AG04449 (cell line): Measurements from ENCODE around the gene PLEKHH1.

Experiments used
- CTCF ChIA-PET: fragments of 350-600 bp; formaldehyde crosslinking; extraction: SDS; loops from one replicate; lab custom pipeline; 2021; ENCODE audit warnings: antibody characterized with exemption; lab: Yijun Ruan, JAX
- POLR2A ChIA-PET: fragments of 400-600, 350-600 bp; formaldehyde crosslinking; extraction: SDS; loops from one replicate; lab custom pipeline; 2020; ENCODE audit warnings: antibody characterized with exemption, inconsistent platforms; lab: Yijun Ruan, JAX
- DNase-seq: peaks from one replicate; pipeline ENCODE4 v3.0.0-alpha.2; 2010; ENCODE audit warnings: low read depth, low spot score
- H3K4me3 ChIP-seq: 2 replicates; pipeline ENCODE4 v1.5.1; 2011; ENCODE audit warnings: low read depth, mild to moderate bottlenecking, control low read depth, low read length
- TF ChIP-seq, protein P1 (sequence below): IDR thresholded peaks from one replicate; pipeline ENCODE4 v1.5.1; 2011; ENCODE audit warnings: mild to moderate bottlenecking, moderate library complexity, low read length, control low read depth, inconsistent platforms; ENCODE audit not compliant: insufficient read depth; ENCODE audit errors: missing control alignments

The PLEKHH1 gene

DNA sequence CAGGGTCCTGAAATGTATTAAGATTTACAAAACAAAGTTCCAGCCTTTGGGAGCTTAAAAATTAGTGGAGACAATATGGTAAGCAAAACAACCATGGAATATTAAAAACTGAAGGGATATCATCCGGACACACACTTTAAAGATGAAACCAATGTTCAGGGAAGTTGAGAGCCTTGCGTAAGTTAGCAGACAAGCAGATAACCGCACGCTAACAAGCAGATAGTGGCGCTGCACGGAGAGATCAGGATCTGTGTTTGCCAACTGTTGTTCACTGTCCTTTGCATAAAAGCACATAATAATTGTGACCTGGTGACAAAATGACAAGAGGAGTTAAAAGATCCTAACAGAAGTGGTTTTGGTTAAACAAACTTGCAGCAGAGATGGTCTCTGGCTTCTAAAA, 30.2 kb upstream of the PLEKHH1 start:
- H3K4me3 ChIP-seq, result no peak overlapping the region
- DNase-seq, result no peak
- POLR2A ChIA-PET, result no interaction called here
- CTCF ChIA-PET, result no interaction called here
- TF ChIP-seq, protein P1, sequence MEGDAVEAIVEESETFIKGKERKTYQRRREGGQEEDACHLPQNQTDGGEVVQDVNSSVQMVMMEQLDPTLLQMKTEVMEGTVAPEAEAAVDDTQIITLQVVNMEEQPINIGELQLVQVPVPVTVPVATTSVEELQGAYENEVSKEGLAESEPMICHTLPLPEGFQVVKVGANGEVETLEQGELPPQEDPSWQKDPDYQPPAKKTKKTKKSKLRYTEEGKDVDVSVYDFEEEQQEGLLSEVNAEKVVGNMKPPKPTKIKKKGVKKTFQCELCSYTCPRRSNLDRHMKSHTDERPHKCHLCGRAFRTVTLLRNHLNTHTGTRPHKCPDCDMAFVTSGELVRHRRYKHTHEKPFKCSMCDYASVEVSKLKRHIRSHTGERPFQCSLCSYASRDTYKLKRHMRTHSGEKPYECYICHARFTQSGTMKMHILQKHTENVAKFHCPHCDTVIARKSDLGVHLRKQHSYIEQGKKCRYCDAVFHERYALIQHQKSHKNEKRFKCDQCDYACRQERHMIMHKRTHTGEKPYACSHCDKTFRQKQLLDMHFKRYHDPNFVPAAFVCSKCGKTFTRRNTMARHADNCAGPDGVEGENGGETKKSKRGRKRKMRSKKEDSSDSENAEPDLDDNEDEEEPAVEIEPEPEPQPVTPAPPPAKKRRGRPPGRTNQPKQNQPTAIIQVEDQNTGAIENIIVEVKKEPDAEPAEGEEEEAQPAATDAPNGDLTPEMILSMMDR, result no peak

- no peak for DNase-seq
- POLR2A ChIA-PET, result no interaction called here
- H3K4me3 ChIP-seq, result no peak overlapping the region
- CTCF ChIA-PET, result no interaction called here
- TF ChIP-seq, protein P1, result no peak
Observed at GRCh38 chr14:67503331-67503730, 29.8 kb upstream of the PLEKHH1 start.

DNA sequence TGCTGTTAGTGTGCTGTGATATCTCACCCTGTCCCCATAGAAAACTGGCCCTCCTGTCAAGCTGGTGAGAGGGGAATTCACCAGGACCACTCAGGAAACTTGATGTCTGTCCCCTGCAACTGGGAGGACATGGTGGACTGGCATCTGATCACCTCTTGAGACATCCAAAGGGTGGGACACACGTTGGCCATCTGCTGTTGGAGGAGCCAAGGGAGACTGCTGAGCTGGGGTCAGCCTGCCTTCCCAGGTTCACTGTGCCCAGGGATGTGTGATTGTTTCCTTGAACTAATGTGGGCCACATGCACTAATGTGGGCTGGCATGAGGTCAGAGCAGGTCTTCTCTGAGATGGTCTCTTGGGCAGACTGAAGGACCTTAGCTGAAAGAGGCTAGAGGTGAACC, 27.8 kb upstream of the PLEKHH1 start:
- POLR2A ChIA-PET, result no interaction called here
- no peak overlapping the region for H3K4me3 ChIP-seq
- CTCF ChIA-PET, result interaction anchor here (1.2 to 1.4 kb wide), 2 partner anchors 19 to 22 kb away, joined by 3 read pairs; no protein-coding TSS in a partner anchor
- TF ChIP-seq, protein P1, result no peak
- DNase-seq, result no peak

GRCh38 chr14:67508956-67509355, 24.1 kb upstream of the PLEKHH1 start:
- CTCF ChIA-PET, result interaction anchor here (2.6 kb wide), 1 partner anchor 62 kb away, joined by 12 read pairs; no protein-coding TSS in a partner anchor
- TF ChIP-seq, protein P1, result no peak
- H3K4me3 ChIP-seq, result no peak overlapping the region
- POLR2A ChIA-PET, result no interaction called here
- no peak for DNase-seq

- TF ChIP-seq, protein P1, result no peak
- DNase-seq, result no peak
- POLR2A ChIA-PET, result interaction anchor here (0.6 kb wide), 1 partner anchor 43 kb away, joined by 5 read pairs; no protein-coding TSS in a partner anchor
- CTCF ChIA-PET, result interaction anchor here (2.6 to 5.2 kb wide), 3 partner anchors 16 to 83 kb away, joined by 12 to 24 read pairs (median 14); no protein-coding TSS in a partner anchor
- H3K4me3 ChIP-seq, result no peak overlapping the region
Observed at GRCh38 chr14:67510121-67510520, 23.0 kb upstream of the PLEKHH1 start.

GRCh38 chr14:67510836-67511235, 22.3 kb upstream of the PLEKHH1 start:
- TF ChIP-seq, protein P1, result no peak
- DNase-seq, result no peak
- CTCF ChIA-PET, result interaction anchor here (4.2 to 5.2 kb wide), 2 partner anchors 16 to 84 kb away, joined by 14 to 24 read pairs; no protein-coding TSS in a partner anchor

More at GRCh38 chr14:67510836-67511235, 22.3 kb upstream of the PLEKHH1 start:
- POLR2A ChIA-PET, result no interaction called here
- H3K4me3 ChIP-seq, result no peak overlapping the region
